Globus pallidus (tissue), 1 donor: ENCODE measurements around the gene ALK.

Source experiments
- DNase-seq: peaks from one replicate; pipeline ENCODE4 v3.0.0-alpha.2; 2015; ENCODE audit warnings: low spot score

ALK gene

DNA sequence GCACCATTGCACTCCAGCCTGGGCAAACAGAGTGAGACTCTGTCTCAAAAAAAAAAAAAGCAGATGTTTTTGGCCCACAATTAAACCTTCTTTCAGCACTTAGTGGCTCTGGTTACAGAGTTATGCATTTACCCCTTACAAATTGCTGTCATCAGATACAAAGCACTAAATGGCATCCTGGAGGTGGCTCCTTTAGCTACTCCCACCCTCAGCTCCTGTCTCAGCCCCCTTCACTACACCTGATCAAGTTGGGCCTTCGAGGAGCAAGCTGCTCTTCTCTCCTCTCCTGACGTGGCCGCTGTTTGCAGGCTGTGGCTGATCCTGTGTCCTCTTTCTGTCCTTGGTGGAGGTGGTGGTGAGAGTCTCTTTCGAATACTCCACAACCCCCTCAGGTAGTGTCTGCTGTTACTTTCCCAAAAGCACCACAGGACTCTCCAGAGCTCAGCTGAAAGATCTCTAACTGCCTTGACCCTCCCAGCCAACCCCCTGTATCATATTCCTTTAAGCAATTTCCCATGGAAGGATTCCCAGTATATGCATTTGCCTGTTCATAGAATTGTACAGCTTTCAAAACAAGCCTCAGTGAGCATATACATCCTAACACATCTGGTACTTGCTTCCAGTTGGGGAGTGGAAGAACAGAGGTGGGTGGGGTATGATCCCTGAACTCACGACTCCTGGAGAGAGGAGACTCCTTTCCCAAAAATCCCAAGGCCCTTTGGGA lies 520.3 kb downstream of the ALK start:
- DNase-seq: no peak

DNA sequence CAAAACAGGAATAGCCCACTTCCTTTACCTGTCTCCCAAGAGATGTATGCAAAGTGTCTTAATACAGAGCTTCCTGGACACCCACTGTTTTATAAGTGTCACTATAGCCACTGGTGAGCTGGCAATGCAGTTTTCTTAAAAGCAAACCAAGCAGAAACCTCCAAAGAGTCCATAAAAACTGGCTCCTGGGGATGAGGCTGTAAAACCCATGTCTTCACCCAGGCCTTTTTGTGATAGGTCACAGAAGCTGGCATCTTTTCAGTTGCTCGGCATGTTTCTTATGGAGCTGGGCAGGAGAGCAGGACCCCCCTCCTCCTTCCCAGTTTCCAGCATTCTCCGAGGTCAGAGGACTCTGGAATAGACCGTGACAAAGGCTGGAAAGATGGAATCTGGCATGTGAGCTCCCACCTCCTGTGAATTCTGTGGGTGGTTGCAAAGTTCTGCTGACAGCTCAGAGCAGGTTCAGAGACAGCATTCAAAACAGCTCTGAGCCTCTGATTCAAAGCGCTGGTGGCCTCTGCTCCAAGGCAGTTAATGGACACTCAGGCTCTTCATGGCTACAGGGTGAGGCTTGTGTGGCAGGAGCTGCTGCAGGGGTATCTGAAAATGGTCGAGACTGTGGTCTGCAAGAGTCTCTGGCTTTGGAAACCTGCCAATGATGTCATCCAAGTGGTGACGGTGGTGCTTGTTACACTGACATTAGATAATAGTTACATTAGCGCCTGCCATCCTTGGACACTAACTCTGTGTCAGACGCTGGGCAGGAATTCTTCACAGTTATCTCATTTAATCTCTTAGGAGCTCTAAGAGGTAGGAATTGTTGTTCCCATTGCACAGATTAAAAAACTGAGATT lies 522.8 kb downstream of the ALK start:
- no peak for DNase-seq

DNA sequence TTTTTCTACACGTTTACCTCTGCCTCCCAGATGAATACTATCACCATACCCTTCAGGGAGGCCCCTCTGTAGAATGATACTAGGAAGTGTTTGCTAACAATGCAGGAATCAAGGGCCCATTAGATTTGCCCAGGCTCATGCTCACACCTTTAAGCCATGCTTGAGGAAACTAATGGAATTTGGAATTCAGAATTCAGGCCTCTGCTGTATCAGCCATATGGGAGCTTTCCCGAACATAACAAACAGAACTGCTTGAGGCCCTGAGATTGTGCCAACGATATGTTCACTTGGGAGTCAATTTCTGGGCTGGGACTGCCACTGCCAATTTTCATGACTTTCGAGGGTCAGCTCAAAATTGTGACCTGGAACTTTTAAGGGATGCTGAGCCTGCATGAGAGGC lies 523.7 kb downstream of the ALK start:
- no peak for DNase-seq

GRCh38 chr2:29397039-29397438 lies 524.3 kb downstream of the ALK start:
- no peak for DNase-seq

DNA sequence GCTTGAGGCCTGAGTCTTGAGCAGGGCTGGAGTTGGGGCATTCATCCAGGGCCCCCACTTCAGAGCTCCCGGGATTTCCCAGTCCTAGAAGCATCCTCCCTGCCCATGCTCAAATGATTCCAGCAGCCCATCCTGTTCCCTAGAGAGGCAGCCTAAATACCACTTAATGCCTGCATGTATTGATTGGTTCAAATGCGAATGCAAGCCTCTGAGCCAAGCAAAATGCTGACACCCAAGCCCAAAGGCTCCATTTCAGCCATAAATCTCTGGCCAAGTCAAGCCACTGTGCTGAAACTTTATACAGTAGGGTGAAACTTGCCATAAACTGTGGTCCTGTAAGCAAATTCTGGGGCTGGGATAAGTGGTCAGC lies 526.4 kb downstream of the ALK start:
- no peak for DNase-seq

- no peak for DNase-seq
Observed at GRCh38 chr2:29394311-29394980, 526.9 kb downstream of the ALK start.

GRCh38 chr2:29393676-29394075 lies 527.7 kb downstream of the ALK start:
- no peak for DNase-seq

- DNase-seq: no peak
Observed at GRCh38 chr2:29392774-29393173, 528.6 kb downstream of the ALK start.

DNA sequence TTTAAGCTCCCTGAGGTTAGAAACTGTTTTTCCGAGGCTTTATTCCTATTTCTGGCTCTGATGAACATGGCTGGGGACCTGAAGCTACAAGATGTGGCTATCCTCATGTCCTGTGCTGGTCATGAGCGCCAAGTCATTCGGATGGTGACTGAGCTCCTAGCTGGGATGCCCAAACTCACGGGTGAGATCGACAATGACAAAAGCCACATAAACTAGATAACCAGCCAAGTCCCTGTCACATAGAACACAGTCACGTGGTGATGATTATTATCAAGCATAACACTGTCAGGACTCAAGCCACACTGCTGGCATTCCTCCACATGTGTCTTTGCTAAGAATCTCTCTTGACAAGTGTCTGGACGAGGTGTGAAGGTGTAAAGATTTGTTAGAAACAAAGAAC lies 531.2 kb downstream of the ALK start:
- no peak for DNase-seq

DNA sequence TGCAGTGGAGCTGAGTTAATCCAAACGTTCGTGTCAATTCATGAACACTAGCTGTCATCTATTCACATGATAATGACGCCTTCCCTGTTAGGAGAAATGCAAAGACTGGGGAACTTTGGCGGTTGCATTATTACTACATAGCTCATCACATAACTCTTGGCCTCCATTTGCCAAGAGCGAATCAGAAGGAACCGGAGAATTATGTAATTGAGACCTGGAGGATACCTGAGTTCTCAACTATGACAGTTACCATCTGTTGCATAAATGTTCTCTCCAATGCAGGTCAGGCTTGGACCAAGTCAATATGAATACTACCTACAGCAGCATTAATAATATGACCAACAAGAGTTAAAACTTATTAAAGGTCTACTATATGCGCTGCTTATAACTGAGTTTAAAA lies 531.7 kb downstream of the ALK start:
- DNase-seq: no peak

- DNase-seq: no peak
Observed at GRCh38 chr2:29388071-29388470, 533.3 kb downstream of the ALK start.

DNA sequence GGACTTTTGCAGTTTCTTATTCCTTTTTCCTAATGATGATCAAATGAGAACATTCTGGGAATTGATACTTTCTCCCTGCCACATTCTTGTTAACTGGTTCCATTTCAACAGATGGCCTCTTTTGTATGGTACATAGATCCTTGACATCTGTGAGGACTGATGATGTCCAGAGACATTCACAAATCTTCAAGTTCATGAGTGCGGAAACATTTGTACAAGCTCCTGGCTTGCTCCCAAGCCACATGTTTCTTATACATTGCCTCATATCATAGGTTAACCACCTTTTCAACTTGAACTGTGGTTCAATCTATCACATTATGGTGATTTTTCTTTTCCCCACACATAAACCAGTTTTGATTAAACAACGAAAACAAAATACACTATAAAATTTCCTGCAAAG lies 538.9 kb downstream of the ALK start:
- DNase-seq: no peak

DNA sequence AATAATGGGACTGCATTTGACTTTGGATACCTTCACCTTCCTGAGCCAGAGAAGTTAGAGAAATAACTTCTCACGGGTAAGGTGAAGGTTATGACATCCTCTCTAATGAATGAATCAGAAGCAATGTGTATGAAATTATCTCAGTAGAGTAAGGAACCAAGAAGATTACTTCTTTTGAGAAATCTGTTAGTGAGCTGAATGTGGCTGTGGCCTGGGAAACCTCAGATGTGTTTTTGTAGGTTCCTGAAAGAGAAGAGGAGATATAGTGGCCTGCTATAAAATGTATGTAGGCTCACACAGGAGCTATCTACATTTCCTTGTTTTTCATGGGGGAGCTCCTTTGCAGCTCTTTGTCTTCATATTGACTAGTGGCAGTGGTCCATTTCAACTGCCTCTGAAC lies 543.6 kb downstream of the ALK start:
- DNase-seq: no peak

DNA sequence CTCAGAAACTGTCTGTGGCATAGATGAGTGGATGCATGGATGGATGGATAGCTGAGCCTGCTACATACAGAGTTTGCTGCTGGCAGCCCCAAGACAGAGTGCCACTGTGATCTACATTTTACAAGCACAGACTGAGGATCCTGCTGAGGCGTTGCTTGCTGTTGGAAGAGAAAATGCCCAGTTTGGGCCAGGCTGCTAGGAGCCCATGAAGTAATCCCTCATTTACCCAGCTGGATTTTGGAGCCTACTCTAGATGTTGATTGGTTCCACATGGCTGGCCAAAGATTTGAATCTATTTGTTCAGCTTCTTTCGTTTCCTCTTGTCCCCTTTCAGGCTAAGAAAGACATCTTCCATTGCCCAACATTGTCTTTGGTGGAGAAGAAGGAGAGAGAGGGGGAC lies 544.8 kb downstream of the ALK start:
- no peak for DNase-seq

- no peak for DNase-seq
Observed at GRCh38 chr2:29375843-29376242, 545.5 kb downstream of the ALK start.

DNA sequence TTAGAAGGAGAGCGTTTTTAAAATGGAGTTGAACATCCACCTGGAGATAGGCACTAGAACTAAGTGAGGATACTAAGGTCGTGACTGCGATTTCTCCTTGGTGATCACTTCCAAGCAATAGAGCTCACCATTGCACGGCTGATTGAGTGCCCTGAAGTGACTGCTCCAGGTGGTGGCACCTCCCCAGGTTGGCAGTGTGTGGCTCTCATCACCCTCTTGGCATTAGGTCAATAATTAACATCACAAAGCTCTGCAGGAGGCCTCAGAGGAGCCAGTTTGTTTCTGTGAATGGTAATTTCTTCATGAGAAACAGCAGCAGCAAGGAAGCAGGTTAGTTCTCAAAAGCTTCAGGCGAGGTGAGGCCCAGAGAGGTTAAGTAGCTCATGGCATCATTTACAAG lies 546.6 kb downstream of the ALK start:
- no peak for DNase-seq

- DNase-seq: no peak
Observed at GRCh38 chr2:29373870-29374269, 547.5 kb downstream of the ALK start.

DNA sequence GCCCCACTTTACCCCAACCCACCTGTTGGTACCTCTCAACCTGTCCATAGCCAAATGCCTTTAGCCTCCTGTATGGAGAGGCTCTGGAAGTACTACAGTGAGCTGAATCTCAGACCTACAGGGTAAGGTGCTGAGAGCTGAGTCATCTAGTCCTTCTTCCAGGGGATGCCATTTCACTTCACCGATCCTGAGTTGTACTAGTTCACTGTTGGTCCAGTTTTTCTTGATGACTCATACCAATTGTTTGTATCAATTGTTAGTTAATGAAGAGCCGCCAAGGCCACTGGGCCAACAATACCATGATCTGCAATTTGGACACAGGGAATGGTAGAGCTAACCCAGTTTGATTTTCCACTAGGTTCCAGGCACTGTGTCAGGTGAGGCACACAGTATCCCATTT lies 549.2 kb downstream of the ALK start:
- DNase-seq: no peak

- no peak for DNase-seq
Observed at GRCh38 chr2:29370581-29371125, 550.7 kb downstream of the ALK start.

DNA sequence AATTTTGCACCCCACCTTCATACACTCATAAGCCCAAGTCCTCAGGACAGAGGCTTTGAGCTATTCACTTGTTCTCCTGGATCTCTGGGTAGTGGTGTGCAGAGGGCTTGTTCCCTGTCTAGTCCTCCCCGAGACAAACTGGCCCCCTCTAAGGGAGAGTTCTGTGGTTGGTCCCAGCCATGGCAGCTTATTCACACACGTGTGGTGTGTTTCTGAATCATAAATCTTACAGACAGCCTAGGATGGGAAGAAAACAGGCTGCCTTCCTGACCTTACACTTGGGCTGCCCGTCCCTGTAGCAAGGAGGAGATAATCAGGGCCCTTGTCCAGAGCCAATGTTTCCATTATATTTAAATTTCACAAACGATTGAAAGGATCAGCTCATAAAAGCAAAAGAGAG lies 551.2 kb downstream of the ALK start:
- DNase-seq: no peak

DNA sequence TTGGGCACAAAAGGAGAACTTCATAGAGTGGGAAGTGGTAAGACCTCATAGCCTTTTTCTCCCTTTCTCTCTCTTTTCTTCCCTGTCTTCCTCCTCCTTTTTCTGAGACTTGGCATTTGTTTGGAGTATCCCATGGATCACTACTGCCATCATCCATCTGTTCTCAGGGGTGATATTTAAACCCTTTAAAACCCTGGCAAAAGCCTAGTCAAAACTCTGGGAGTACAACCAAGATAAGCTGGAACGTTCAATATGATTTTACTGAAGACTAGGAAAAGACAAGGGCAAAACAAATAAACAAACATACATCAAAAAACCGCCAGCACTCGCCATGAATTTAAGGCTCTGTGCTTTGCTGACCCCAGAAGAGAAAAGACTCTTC lies 552.7 kb downstream of the ALK start:
- DNase-seq: no peak

- no peak for DNase-seq
Observed at GRCh38 chr2:29367986-29368658, 553.3 kb downstream of the ALK start.
